D721Med (cell line): Measurements from ENCODE around the gene TIMM44.

Source experiments
- DNase-seq: peaks from one replicate; pipeline ENCODE4 v3.0.0; 2011; ENCODE audit warnings: low spot score; ENCODE audit not compliant: insufficient read length
- FAIRE-seq: peaks from 2 replicates; lab custom pipeline; 2011; peaks lifted over from hg19 to GRCh38; lab: Jason Lieb, UNC
- TF ChIP-seq, protein P1 (sequence below): IDR thresholded peaks from 2 replicates; pipeline ENCODE4 v1.5.1; 2012; ENCODE audit warnings: mild to moderate bottlenecking, control low read depth; ENCODE audit not compliant: insufficient read depth; ENCODE audit errors: missing control alignments

TIMM44 gene

DNA sequence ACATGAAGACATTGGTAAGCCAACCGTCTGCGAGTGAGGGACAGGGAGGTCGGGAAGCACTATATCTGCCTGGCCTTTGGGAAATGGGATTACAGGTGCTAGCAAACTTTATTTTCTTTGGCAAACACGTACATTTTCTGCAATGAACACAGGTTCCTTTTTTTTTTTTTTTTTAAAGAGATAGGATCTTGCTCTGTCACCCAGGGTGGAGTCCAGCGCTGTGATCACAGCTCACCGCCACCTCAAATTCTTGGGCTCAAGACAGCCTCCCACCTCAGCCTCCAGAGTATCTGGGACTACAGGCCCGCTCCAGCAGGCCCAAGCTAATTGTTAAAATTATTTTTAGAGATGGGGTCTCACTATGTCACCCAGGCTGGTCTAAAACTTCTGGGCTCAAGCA, 37.7 kb upstream of the TIMM44 start:
- FAIRE-seq = no peak
- no peak for DNase-seq
- TF ChIP-seq, protein P1, sequence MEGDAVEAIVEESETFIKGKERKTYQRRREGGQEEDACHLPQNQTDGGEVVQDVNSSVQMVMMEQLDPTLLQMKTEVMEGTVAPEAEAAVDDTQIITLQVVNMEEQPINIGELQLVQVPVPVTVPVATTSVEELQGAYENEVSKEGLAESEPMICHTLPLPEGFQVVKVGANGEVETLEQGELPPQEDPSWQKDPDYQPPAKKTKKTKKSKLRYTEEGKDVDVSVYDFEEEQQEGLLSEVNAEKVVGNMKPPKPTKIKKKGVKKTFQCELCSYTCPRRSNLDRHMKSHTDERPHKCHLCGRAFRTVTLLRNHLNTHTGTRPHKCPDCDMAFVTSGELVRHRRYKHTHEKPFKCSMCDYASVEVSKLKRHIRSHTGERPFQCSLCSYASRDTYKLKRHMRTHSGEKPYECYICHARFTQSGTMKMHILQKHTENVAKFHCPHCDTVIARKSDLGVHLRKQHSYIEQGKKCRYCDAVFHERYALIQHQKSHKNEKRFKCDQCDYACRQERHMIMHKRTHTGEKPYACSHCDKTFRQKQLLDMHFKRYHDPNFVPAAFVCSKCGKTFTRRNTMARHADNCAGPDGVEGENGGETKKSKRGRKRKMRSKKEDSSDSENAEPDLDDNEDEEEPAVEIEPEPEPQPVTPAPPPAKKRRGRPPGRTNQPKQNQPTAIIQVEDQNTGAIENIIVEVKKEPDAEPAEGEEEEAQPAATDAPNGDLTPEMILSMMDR = no peak

DNA sequence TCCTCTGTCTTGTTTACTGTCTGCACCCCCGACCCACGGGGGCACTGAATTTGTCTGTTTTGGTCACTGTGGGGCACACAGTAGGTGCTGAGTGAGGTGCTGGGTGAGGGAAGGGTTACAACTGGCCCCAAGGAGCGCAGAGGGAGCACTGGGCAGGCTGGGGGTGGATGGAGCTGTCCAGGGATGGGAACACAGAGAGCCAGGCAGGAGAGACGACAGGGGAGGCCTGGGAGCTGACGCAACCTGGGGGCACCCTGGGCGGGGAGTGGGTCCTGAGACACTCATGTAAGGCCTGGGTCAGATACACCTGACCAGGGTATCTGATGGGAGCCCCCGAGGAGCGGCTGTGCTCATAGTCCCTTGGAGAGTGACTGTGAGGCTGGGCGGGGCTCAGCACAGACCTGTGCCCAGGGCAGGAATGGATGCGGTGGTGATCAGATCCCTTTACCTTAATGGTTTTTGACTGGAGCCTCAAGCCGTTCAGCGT, 37.2 kb upstream of the TIMM44 start:
- DNase-seq (no peak), FAIRE-seq (no peak)
- TF ChIP-seq, protein P1 = no peak

DNA sequence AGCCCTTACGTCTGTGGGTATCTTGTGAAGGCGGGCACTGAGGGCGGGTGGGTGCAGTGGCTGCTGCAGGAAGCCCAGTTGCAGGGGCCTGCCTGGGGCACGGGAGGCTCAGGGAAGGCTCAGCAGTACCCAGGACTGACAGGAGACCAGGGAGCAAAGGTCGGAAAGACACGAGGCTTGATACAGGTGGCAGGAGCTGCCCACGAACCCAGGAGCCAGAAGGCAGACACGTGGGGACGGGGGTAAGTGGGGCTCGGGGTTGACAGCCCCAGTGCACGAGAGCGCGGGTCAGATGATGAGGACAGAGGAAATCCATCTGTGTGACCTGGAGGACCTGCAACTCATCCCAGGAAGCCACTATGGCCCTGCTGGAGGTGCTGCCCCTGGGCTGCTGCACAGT, 36.7 kb upstream of the TIMM44 start:
- FAIRE-seq = no peak
- no peak for DNase-seq
- TF ChIP-seq, protein P1 = no peak

DNA sequence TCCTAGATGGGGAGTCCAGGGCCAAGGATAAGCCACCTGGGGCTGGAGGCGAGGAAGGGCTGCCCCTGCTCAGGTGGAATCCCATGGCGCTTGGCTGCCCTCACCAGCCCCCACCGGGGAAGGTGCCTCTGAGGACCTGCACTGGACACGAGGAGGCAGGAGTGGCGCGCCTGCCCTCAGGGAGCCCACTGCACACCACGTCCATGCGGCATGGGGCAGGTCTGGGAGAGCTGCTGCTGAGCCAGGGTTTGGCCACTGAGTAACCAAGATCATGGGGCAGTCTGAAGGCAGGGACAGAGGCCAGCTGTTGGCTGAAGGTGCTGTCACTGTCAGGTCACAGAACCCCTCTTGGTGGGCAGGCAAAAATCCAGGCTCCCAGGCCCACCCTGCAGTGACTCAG, 36.1 kb upstream of the TIMM44 start:
- DNase-seq (no peak), FAIRE-seq (no peak)
- TF ChIP-seq, protein P1 = no peak

DNA sequence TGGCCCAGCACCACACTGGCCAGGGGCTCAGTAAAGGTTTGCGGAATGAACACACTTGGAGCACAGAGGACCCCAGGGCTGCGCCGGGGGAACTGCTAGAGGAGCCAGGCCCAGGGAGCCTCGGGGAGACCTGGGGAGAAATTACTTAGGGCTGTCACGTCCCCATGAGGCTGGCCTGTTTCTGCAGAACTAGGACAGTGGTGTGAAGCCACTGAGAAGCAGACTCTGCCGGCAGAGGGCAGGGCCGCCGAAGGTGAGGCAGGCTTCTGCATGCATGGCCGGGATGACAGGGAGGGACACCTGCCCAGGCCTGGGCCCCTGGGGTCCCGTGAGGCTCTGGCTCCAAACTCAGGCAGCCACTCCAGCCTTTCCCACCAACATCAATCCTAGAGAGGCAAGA, 35.5 kb upstream of the TIMM44 start:
- TF ChIP-seq, protein P1 = no peak
- FAIRE-seq (no peak), DNase-seq (no peak)

DNA sequence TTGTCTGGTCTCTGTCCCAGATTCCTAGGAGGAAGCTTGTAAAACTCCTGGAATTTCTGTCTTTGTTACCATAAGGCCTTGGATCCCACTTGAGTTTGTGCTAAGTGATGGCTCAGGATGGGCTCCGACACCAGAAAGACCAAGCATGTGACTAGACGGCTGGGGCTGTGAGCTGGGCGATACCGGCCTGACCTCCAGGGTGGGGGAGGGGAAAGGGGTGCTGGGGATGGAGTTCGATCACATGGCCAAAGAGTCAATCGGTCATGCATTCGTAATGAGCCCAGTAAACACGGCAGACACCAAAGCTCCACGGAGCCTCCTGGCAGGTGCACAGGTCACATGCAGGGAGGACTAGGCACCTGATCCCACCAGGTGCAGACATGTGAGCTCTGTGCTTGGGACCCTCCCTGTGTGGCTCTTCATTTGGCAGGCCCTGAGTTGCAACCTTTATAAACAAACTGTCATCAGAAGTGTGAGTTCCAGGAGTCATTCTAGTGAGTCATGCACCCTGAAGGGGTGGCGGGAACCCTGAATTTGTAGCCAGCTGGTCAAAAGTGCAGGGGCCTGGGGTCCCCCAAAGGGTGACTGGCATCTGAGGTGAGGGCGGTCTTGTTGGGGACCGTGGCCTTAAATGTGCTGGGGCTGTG, 34.8 kb upstream of the TIMM44 start:
- FAIRE-seq (no peak), DNase-seq (no peak)

DNA sequence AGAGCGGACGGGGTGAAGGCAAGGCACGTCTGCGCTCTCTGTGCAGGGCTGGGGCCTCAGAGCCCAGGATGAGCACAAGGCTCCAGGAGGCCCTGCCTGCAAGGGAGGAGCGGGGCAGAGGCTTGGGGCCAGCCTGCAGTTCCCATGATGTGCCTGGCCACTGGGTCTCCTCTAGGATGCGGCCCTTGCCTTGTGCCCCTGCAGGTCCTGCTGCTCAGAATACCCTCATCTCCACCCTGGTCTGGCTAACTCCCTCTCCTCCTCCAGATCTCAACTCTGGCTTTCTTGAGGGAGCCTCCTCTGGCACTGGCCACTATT, 34.2 kb upstream of the TIMM44 start:
- no peak for FAIRE-seq
- no peak for DNase-seq
- TF ChIP-seq, protein P1 = no peak

More for the DNA sequence above, 34.8 kb upstream of the TIMM44 start:
- TF ChIP-seq, protein P1 = no peak
